Sigmoid colon (tissue), 7 donors: ENCODE measurements around the gene C10orf53. TPM values are rescaled to one million over a fixed set of nuclear protein-coding genes. Genes with fewer than 3 reads are reported as not detected.

ENCODE experiments used
- DNase-seq: peaks from one replicate; pipeline ENCODE4 v3.0.0-alpha.2; 2019
- H3K27ac ChIP-seq, 4 donors: fragments of 200-600 bp; sonication (generic); one replicate each; pipeline ENCODE4 v1.5.1; 2016 to 2019; ENCODE audit warnings: mild to moderate bottlenecking in 1 of 4
- H3K27me3 ChIP-seq, 3 donors: fragments of 200-600 bp; sonication (generic); one replicate each; pipeline ENCODE4 v1.5.1; 2019; ENCODE audit warnings: mild to moderate bottlenecking in 1 of 3
- H3K36me3 ChIP-seq, 4 donors: fragments of 200-600 bp; sonication (generic); one replicate each; pipeline ENCODE4 v1.5.1; 2016 to 2019
- H3K4me1 ChIP-seq, 4 donors: fragments of 200-600 bp; sonication (generic); one replicate each; pipeline ENCODE4 v1.5.1; 2017 to 2019
- H3K4me3 ChIP-seq, 4 donors: fragments of 200-600 bp; sonication (generic); one replicate each; pipeline ENCODE4 v1.5.1; 2017 to 2019; ENCODE audit warnings: mild to moderate bottlenecking in 2 of 4, moderate library complexity in 1 of 4
- H3K9me3 ChIP-seq, 4 donors: fragments of 200-600 bp in 3 of 4; sonication (generic) in 3 of 4; one replicate each; pipeline versions ENCODE4 v1.5.1 to v1.6.1; 2013 to 2019
- CTCF ChIP-seq, 4 experiments: fragments of 450-650 bp in 3 of 4; fragments of 200-600 bp in 1 of 4; IDR thresholded peaks; one replicate each; pipeline ENCODE4 v1.5.1; 2016 to 2019; ENCODE audit warnings: antibody characterized with exemption in 4 of 4, mild to moderate bottlenecking in 3 of 4, moderate library complexity in 2 of 4
- EP300 ChIP-seq, 4 donors: sonication (generic); formaldehyde crosslinking; IDR thresholded peaks; one replicate each; pipeline ENCODE4 v1.6.1; 2017; ENCODE audit warnings: antibody characterized with exemption in 4 of 4
- POLR2A ChIP-seq, 2 donors: fragments of 450-650 bp; IDR thresholded peaks; one replicate each; pipeline ENCODE4 v1.6.1; 2016; ENCODE audit warnings: antibody characterized with exemption in 2 of 2, mild to moderate bottlenecking in 2 of 2, moderate library complexity in 2 of 2
- POLR2AphosphoS5 ChIP-seq, 4 donors: sonication (generic); formaldehyde crosslinking; IDR thresholded peaks; one replicate each; pipeline ENCODE4 v1.6.1; 2017; ENCODE audit warnings: antibody characterized with exemption in 4 of 4
- WGBS, 2 donors: extraction: QIAGEN DNeasy Blood & Tissue Kit; methylation state at CpG; one replicate each; pipeline ENCODE4 v1.1.7; 2013; 5-methylcytosine and 5-hydroxymethylcytosine counted together
- intact Hi-C: fragments of 100-400 bp; cut with DNase I; formaldehyde crosslinking; loops from one replicate; pipeline ENCODE4 v1.15.1; 2023
- polyA plus RNA-seq, 3 donors: library from polyadenylated mRNA; stranded (reverse); fragments of 200-250 nt; gene quantifications; one replicate each; pipeline ENCODE4 v1.2.3, GENCODE V29; 2013
- total RNA-seq, 4 donors: library from RNA; depleted of rRNA; stranded (reverse); fragments of >200 nt; gene quantifications; one replicate each; pipeline ENCODE4 v1.1.0, GENCODE V29; 2016
- donor health status: healthy with polysubstance abuse.
- donor health status: Bipolar disorder and iron deficiency.
- donor health status: healthy.

The C10orf53 gene
- total and polyA plus RNA-seq, 7 donors, result not detected

GRCh38 chr10:49736564-49737113, 57.2 kb downstream of the C10orf53 start:
- WGBS, 2 donors, result 94% methylated on average over 5 of the region's 5 CpGs

GRCh38 chr10:49737474-49738201, 58.2 kb downstream of the C10orf53 start:
- H3K9me3 ChIP-seq, result no peaks in the 10 kb centered on the region
- H3K4me3 ChIP-seq, result no peak overlapping the region
- TF ChIP-seq POLR2AphosphoS5 (IDR thresholded peaks at IDR 0.05), result no peak
- TF ChIP-seq POLR2A (IDR thresholded peaks at IDR 0.05), result no peak
- no peaks in the 10 kb centered on the region for H3K27me3 ChIP-seq
- no peaks in the 10 kb centered on the region for H3K36me3 ChIP-seq
- DNase-seq, result no peak
- no peaks in the 10 kb centered on the region for H3K4me1 ChIP-seq
- H3K27ac ChIP-seq, result no peak overlapping the region
- intact Hi-C loops, result no loop called here
- 90 to 92% methylated on average over 19 of the region's 19 CpGs for WGBS, 2 donors

More at GRCh38 chr10:49736564-49737113, 57.2 kb downstream of the C10orf53 start:
- no peak overlapping the region for H3K27ac ChIP-seq
- DNase-seq, result no peak
- no peaks in the 10 kb centered on the region for H3K27me3 ChIP-seq
- no peak overlapping the region for H3K4me3 ChIP-seq
- H3K9me3 ChIP-seq, result no peaks in the 10 kb centered on the region
- H3K36me3 ChIP-seq, result no peaks in the 10 kb centered on the region
- H3K4me1 ChIP-seq, result no peaks in the 10 kb centered on the region
- intact Hi-C loops, result no loop called here
- no peak for TF ChIP-seq POLR2AphosphoS5 (IDR thresholded peaks at IDR 0.05)
- no peak for TF ChIP-seq POLR2A (IDR thresholded peaks at IDR 0.05)
- no peak for TF ChIP-seq EP300 (IDR thresholded peaks at IDR 0.05)
- TF ChIP-seq CTCF (IDR thresholded peaks at IDR 0.05), result no peak

- Histone ChIP-seq H3K4me1 (no peaks in the 10 kb centered on the region), H3K4me3 (no peak overlapping the region), H3K36me3 (no peaks in the 10 kb centered on the region), H3K27me3 (no peaks in the 10 kb centered on the region), H3K27ac (no peak overlapping the region), H3K9me3 (no peaks in the 10 kb centered on the region)
- TF ChIP-seq CTCF (IDR thresholded peaks at IDR 0.05) (no peak), POLR2AphosphoS5 (IDR thresholded peaks at IDR 0.05) (no peak), EP300 (IDR thresholded peaks at IDR 0.05) (no peak), POLR2A (IDR thresholded peaks at IDR 0.05) (no peak)
- DNase-seq, result no peak
- intact Hi-C loops, result no loop called here
- WGBS, 2 donors, result 80 to 85% methylated on average over 10 of the region's 10 CpGs
Measured at GRCh38 chr10:49738616-49739360, 59.3 kb downstream of the C10orf53 start.

- Histone ChIP-seq H3K27me3 (no peaks in the 10 kb centered on the region), H3K4me3 (no peak overlapping the region), H3K27ac (no peak overlapping the region), H3K4me1 (no peaks in the 10 kb centered on the region), H3K9me3 (no peaks in the 10 kb centered on the region), H3K36me3 (no peaks in the 10 kb centered on the region)
- TF ChIP-seq EP300 (IDR thresholded peaks at IDR 0.05) (no peak), POLR2A (IDR thresholded peaks at IDR 0.05) (no peak), POLR2AphosphoS5 (IDR thresholded peaks at IDR 0.05) (no peak), CTCF (IDR thresholded peaks at IDR 0.05) (no peak)
- intact Hi-C loops, result no loop called here
- no peak for DNase-seq
- 82 to 87% methylated on average over 14 of the region's 14 CpGs for WGBS, 2 donors
Measured at GRCh38 chr10:49739426-49739825, 60.0 kb downstream of the C10orf53 start.
